SK-N-SH treated with all-trans-retinoic acid at 6 μM for 48 hours (cell line): ENCODE measurements around the gene CACNA2D2.

Source experiments
- ATAC-seq: fragments of 200-7000 bp; cut with Tn5 transposase; 3 replicates; pipeline ENCODE4 v1.9.1; 2020; ENCODE audit warnings: mild to moderate bottlenecking, moderate library complexity
- ARNTL ChIP-seq: fragments of 450-650 bp; formaldehyde crosslinking; IDR thresholded peaks from 2 replicates; pipeline ENCODE4 v1.5.0; 2020; ENCODE audit warnings: low read depth, mild to moderate bottlenecking, moderate library complexity, borderline replicate concordance
- CSRNP3 ChIP-seq: fragments of 250-450 bp; sonication (Bioruptor Pico); IDR thresholded peaks from 2 replicates; pipeline ENCODE4 v1.5.1; 2021; ENCODE audit warnings: mild to moderate bottlenecking, moderate library complexity
- ESRRG ChIP-seq: fragments of 250-450 bp; sonication (Bioruptor Pico); IDR thresholded peaks from 2 replicates; pipeline ENCODE4 v1.6.1; 2021; ENCODE audit warnings: mild to moderate bottlenecking
- ISL1 ChIP-seq: fragments of 250-450 bp; sonication (Bioruptor Pico); IDR thresholded peaks from 2 replicates; pipeline ENCODE4 v2.1.2; 2022; ENCODE audit warnings: mild to moderate bottlenecking, moderate library complexity
- PATZ1 ChIP-seq: fragments of 250-450 bp; sonication (Bioruptor Pico); IDR thresholded peaks from 2 replicates; pipeline ENCODE4 v1.8.0; 2020; ENCODE audit warnings: mild to moderate bottlenecking, moderate library complexity, borderline replicate concordance
- POU6F1 ChIP-seq: fragments of 250-450 bp; sonication (Bioruptor Pico); IDR thresholded peaks from 2 replicates; pipeline ENCODE4 v1.8.0; 2021; ENCODE audit warnings: low read depth, mild to moderate bottlenecking, moderate library complexity, borderline replicate concordance
- PPARA ChIP-seq: fragments of 250-450 bp; sonication (Bioruptor Pico); IDR thresholded peaks from 2 replicates; pipeline ENCODE4 v1.5.0; 2020; ENCODE audit warnings: mild to moderate bottlenecking, borderline replicate concordance
- SNAI2 ChIP-seq: fragments of 250-450 bp; sonication (Bioruptor Pico); IDR thresholded peaks from 2 replicates; pipeline ENCODE4 v1.5.0; 2020; ENCODE audit warnings: mild to moderate bottlenecking, moderate library complexity
- TCF4 ChIP-seq: fragments of 250-450 bp; sonication (Bioruptor Pico); IDR thresholded peaks from 2 replicates; pipeline ENCODE4 v1.8.0; 2021; ENCODE audit warnings: mild to moderate bottlenecking, moderate library complexity, borderline replicate concordance
- TSHZ2 ChIP-seq: fragments of 250-450 bp; sonication (Bioruptor Pico); IDR thresholded peaks from 2 replicates; pipeline ENCODE4 v1.5.0; 2020; ENCODE audit warnings: mild to moderate bottlenecking, moderate library complexity
- ZFP3 ChIP-seq: fragments of 250-450 bp; sonication (Bioruptor Pico); IDR thresholded peaks from 2 replicates; pipeline ENCODE4 v1.5.0; 2020; ENCODE audit warnings: mild to moderate bottlenecking, moderate library complexity
- ZFP30 ChIP-seq: fragments of 450-650 bp; formaldehyde crosslinking; IDR thresholded peaks from 2 replicates; pipeline ENCODE4 v1.5.0; 2022; ENCODE audit warnings: mild to moderate bottlenecking, moderate library complexity
- ZNF70 ChIP-seq: fragments of 450-650 bp; formaldehyde crosslinking; IDR thresholded peaks from 2 replicates; pipeline ENCODE4 v1.5.0; 2020; ENCODE audit warnings: mild to moderate bottlenecking, moderate library complexity
- ZNF8 ChIP-seq: fragments of 450-650 bp; formaldehyde crosslinking; IDR thresholded peaks from 2 replicates; pipeline ENCODE4 v1.5.0; 2020; ENCODE audit warnings: mild to moderate bottlenecking, moderate library complexity

CACNA2D2 gene

GRCh38 chr3:50457988-50458387 is 45.4 kb downstream of the CACNA2D2 start (continued):
- TF ChIP-seq PATZ1 (CRISPR knock-in tag) (no peak), CSRNP3 (CRISPR knock-in tag) (no peak), ZNF70 (CRISPR knock-in tag) (no peak), ESRRG (CRISPR knock-in tag) (no peak), PPARA (CRISPR knock-in tag) (no peak), POU6F1 (CRISPR knock-in tag) (no peak), ARNTL (no peak), TCF4 (CRISPR knock-in tag) (no peak), ISL1 (no peak), ZFP3 (CRISPR knock-in tag) (no peak), ZNF8 (CRISPR knock-in tag) (no peak)

GRCh38 chr3:50455161-50456018 is 48.0 kb downstream of the CACNA2D2 start:
- ATAC-seq, result no peak

More at GRCh38 chr3:50455161-50456018, 48.0 kb downstream of the CACNA2D2 start:
- TF ChIP-seq TSHZ2 (CRISPR knock-in tag), result no peak
- TF ChIP-seq ZNF8 (CRISPR knock-in tag), result no peak
- no peak for TF ChIP-seq SNAI2 (CRISPR knock-in tag)
- TF ChIP-seq ZFP30 (CRISPR knock-in tag), result no peak
- TF ChIP-seq CSRNP3 (CRISPR knock-in tag), result no peak
